Inflammatory macrophage treated with lipopolysaccharide for 1 hour (primary cell): ENCODE data around the gene EFHC1.

Experiments
- DNase-seq, 2 donors: peaks; one replicate each; pipeline ENCODE4 v3.0.0-alpha.2; 2020 to 2022

Gene EFHC1

DNA sequence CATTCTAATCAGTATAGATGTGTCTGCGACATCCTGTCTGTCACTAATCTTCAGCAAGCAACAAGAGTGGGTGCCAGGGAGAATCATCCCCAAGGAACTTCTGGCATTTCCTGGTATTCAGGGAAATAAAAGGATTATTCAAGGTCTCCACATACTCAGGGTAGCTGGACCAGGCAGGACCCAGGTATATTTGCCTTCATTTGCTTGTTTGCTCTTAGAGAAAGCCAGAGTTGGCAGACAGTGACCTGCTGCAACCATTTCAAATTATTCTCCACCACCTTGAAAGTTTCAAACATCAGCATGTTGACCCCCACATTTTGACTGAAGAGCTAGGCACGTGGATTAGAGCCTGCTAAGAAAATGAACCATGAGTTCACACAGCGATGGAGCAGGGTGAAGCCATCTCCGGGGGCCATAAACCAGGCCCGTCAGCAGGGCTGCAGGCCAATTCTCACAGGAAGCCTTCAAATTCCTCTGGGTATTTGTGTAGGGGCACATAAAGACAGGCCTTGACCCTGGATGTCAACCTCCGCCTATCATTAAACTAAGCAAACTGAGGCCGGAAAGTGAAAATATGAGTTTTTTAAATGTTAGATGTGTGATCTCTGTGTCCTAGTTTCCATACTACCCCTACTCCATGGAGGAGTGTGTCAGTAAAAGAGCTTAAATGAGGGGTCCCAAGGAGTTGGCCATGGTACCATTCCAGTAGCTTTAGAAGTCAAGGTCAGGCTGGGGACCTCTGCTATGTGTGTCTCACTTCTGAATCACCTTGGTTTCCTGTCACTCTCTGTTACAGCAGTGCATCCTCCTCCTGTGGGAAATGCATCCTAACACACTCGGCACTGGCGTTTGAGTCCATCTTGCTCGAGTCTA lies 123.8 kb downstream of the EFHC1 start:
- DNase-seq = no peak

DNA sequence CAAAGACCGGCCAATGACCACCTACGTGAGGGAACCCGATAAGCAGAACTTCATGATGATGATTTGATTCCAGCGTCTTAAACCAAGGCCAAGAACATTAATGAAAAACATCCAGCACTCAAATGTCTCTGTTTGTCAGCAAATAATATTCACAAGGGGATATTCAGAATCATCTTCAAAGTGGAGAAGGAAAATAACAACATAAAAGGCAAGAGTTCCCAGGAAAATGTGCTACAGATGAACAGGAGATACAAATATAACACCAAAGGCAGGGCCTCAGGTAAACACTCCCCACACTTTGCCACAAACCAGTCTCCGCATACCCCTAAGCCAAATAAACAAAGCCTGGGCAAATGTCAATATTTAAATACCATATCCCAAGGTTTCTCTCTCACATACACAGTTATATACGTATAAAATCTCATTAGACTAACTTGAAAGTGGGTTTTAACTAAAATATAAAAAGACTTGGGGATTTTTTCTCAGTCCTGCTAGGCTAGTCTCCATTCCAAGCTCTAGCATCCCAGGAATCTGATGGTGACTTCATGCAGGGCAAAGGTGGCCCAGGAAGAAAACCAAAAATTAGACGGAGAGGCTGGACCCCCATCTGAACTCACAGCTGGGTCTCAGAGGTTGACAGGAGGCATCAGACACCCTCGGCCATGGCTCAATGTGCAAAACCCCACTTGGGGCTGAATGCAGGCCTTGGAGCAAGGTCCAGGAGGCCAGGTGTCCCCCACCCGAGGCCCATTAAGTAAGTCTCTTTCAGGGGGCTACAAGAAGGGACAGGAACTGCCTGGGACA lies 124.7 kb downstream of the EFHC1 start:
- DNase-seq = no peak

DNA sequence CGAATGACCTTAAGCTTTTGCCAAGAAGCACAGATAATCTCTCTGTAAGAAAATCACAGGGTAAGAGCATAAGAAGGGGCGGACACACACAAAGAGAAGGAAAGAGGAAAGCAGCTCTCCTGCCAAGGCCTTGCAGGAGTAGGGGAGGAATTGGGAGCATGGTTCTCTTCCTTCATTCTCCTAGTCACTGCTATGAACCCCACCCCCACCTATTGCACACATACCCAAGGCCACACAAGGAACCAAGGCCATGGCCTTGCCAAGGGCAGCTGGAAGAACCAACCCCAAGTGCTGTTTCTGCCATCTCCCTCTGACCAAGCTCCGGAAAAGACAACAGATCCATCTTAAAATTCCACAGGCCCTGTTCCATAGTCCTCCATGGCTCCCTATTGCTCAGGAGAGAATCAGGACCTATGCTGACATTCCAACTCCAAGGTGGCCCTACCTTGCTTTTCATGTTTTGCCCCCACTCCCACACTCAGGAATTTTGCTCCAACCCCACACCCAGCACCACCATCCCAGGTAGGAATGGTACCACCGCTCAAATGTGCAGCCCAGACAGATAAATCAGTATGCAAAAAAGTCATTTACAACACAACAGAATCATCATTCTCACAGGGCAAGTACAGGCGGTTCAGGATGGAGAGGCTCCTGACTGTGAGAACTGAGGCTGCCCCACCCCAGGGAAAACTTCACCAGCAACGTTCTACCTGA lies 125.4 kb downstream of the EFHC1 start:
- no peak for DNase-seq

DNA sequence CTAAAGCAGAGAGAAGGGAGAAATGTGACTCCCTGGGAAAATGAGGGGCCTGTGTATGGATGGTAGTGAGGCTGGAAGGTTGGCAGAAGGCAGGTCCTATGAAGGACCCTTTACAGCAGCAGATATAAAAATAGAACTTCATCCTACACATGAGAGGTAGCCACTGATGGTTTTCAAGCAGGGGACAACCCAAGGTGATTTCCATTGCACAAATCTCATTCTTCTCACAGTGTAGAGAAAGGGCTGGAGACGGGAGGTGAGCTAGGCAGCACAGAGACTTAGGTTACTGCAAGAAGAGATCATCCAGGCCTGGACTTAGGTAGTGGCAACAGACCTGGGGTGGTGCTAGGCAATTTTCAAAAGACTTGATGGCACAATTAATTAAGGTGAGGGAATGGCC lies 126.0 kb downstream of the EFHC1 start:
- no peak for DNase-seq

DNA sequence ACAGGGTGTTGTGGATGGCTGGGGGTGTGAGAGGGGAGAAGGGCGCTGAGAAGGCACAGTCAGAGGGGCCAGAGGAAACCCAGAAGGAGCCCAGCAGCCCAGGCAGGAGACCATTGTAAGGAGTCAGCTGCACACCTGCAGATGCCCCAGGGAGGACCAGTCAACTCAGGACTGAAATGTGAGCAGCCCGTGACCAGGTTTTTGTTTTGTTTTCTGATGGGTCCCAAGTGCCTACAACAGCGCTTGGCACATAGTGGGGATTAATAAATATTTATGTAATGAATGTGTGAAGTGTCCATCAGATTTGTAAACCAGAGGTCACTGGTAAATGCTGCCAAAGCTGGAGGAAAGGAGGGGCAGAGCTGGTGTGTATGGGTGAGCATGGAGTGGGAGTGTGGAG lies 126.5 kb downstream of the EFHC1 start:
- no peak for DNase-seq

DNA sequence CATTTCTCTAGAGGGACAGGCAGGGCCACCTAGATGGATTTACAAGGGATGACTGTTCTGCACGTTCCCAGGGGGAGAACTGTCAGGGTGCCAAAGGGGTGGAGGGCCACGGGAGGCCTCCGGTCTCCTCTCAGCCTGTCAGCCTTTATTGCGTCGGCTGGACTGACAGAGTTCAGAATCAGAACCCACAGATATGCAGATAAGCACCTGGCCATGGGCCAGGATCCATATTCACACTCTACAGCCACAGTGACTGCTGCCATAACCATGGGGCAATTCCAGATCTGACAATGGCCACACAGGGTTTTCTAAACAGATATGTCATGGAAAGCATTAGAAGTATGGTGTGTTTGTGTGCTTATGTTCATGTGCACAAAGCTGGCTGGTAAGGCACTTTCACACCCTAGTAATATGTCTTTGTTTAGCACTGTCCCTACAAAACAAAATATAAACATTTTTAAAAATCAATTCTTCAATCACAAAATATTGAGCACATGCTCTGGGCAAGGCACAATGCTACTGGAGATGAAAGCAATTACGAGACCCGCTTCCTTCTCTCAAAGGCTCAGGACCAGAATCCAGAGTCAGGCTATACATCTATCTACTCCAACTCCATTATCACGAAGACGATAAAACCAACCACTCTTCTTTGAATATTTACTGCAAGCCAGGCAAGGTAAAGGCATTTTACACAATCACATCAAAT lies 127.7 kb downstream of the EFHC1 start:
- no peak for DNase-seq

DNA sequence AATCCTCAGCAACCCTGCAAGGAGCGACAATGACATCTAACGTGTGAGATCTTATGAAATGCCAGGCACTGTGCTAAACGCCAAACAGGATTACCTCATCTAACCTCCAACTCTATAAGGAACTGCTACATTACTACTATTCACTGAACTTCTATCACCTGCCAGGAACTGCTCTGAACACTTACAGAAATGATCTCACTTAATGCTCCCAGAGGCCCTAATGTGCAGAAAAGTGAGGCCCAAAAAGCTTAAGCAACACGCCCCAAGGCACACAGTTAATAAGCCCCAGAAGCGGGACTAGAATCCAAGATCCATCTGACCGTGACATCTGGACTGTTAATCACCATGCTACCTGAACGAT lies 128.2 kb downstream of the EFHC1 start:
- DNase-seq = no peak

DNA sequence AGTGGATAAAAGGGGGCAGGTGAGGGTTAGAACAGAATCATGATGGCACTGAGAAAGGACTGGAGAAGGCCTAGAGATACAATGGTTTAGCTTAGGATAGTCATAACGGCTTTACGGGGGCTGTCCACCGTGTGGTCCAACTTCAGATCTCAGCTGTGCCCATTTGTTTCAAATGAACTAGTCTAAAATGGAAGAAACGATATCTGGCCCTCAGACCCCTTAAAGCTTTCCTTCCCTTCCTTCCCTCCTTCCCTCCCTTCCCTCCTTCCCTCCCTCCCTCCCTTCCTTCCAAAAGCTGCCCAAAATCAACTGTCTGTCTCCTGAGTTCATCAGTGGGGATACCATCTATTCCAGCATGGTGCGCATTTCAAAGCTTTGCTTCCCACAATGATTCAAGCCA lies 128.9 kb downstream of the EFHC1 start:
- DNase-seq = no peak

DNA sequence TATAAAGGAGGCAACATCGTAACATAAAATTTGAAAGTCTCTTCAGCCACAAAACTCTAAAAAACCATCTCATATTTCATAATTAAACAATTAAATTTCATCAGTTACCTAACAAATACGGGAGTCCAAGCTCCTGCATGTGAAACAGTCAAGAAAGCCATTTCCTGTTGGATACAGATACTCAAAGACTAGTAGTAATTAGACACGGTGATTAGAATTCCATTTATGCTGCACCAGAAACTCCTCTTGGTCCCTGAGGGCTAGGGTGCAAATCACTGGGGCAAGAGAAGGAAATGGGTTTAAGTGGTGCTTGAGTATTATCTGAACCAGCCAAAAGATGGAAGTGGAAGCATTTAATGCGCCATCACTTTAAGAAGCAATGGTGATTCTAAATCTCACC lies 129.3 kb downstream of the EFHC1 start:
- DNase-seq = no peak

DNA sequence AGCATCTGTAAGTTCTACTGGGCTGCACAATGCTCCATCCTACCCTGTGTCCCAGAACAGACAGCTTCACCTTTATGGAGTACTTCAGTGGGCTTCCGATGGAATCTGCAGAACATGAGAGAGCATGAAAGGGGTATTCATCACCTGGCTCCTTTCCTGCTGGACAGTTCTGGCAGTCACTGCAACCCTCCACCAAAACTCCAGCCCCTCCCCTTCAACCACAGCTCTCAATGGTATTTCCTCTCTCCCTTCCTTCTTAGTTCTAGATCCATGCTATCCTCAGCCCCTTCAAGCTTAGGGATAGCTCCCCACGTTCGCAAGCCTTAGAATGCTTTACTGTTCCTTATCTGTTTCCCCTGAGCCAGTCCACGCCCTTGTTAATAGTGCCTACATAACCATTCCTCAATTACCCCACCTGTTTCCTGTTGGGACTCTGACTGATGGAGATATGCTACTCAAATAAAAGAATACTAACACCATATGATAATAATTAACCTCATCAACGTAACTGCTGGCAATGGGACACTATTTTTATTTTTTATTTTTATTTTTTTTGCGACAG lies 130.0 kb downstream of the EFHC1 start:
- no peak for DNase-seq

DNA sequence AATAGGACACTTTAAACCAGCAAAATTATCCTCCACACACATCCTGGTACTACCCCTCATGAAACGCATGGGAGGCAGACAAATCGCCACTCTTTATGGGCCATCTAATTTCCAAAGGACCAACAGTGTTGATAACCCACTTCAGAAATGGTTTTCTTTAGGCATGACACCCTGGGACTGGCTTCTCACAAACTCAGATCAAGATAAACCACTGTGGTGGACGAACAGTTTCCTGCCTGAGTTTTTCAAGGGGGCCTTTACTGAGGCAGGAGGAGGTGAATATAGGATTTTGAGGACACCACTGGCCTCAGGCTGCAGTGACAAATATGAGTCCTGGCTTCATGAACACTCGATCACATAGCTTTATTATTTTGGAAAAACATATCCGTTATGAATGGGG lies 130.7 kb downstream of the EFHC1 start:
- DNase-seq = no peak

DNA sequence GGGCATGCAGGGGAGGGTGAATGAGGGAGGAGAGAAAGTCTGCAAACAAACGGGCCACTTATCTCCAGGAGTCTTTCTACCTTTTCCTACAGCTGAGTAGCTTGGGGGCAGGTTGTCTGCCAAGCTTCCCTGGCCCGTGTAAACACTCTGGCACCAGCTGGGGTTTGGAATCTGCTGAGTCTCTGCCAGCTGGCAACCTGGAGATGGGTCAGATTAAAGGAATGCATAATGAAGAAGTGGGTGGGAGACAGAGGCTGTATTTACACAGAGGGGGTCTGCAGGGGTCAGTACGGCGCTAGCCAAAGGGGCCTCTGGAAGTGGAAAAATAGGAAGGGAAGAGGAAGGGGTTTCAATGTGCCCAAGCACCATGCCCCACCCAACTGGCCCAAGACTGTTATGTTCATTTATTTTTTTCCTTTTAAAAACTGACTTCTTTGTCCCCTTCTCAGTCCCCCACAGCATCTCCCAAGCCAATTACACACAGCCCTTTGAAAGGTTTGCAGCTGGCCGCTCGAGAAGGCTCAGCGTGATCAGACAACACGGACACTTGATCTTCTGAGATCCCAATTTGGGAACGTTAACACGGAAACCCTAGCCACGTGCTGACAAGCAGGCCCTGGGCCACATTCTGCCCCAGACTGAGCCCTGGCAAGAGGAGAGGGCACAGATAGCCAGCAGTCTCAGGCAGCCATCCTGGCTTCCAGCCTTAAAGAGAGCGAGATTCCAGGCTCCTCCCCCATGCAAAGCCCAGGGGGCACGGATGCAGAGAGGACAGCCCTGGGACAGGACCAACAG lies 131.5 kb downstream of the EFHC1 start:
- DNase-seq = no peak

DNA sequence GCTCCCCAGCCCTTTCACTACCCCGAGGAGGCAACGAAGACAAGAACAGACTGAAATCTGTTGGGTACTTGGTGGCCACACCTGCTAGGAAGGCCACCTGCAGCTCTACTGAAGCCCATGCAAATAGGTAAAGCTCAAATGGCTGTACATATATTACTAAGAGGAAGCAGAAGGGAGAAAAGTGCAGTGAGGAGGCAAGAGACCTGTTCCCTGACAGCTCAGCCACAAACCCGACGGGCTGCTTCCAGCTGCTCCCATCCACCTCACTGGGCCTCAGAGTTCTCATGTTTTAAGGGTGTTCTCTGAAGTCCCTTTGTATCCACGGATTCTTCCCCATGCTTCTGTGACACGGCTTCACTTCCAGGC lies 132.1 kb downstream of the EFHC1 start:
- DNase-seq = no peak

DNA sequence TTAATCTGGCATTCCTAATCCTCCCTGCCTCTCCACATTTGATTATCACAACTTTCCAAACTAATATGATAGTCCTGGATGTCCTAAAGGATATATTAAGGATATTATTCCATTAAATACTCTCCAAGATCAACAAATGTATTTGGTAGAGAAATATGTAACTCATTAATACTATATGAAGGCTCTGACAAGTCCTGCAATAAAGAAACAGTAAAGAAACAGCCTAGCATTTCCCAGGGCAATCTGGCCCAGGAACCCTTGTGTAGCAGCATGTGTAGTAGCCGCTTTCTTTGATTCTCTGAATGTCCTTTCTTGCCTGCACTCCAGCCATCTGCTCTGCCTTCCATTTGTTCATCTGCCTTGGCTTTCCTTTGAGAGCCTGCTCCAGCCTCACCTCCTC lies 133.0 kb downstream of the EFHC1 start:
- no peak for DNase-seq

DNA sequence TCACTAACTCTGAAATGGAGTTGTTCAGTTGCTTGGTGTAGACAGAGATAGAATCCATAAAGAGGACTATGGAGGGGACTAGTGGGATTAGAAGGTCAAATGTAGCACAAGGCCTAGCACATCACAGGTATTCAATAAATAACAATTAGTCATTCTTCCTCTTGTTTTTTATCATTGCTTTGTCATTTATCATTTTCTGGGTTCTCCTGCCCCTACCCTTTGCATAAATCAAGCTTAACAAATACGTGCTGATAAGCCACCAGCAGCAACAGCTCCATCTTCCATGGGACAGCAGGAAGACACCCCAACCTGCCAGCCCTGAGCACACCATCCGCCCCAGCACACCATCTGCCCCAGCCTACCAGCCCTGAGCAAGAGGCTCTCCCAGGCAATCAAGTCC lies 133.6 kb downstream of the EFHC1 start:
- DNase-seq = no peak

DNA sequence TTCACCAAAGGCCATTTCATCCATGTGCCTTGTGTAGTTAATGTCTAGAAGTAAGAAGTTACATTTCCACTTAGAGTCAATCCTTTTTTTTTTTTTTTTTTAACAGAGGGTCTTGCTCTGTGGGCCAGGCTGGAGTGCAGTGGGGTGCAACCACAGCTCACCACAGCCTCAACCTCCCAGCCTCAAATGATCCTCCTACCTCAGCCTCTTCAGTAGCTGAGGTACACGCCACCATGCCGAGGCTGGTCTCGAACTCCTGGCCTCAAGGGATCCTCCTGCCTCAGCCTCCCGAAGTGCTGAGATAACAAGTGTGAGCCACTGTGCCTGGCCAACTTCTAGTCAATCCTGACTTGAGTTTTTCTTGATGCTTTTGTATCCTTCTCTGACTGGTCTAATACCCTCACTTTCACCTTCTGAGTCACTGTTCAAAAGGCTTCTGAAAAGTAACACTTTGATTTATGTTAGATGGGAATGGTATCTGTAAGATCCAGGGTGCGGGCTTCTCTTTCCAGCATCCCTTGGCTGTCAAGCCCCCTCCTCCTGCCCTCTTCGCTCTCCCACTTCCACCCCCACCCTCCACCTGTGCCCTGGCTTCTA lies 134.6 kb downstream of the EFHC1 start:
- DNase-seq = no peak

DNA sequence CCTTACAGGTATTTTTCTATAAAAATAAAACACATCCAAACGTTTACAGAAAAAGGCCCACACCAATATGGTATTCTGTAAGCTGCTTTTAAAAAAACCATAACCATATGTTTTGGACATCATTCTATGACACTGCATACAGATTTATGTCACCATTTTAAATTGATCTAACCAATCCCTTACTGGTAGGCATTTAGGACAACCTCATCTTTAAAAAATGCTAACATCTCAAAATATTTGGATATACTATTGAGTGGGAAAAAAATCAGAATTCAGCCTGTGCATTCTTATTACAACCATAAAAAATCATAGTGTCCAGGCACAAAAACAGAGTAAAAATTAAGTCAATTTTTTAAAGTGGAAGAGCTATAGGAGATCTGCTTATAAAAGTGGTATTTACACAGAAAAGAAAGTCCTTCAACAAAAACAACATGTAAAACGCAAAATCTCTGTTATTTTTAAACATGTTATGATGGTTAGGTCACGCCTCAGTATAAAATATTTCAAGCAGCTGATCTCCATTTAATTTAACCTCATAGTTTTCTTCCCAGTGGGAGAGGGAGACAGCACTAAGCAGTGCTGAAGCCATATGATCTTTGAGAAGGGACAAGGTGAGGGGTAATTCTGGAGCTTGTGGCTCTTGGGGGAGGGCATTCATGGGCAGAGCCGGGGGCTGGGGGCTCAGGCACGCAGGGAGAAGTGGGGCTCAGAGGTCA lies 135.5 kb downstream of the EFHC1 start:
- no peak for DNase-seq

DNA sequence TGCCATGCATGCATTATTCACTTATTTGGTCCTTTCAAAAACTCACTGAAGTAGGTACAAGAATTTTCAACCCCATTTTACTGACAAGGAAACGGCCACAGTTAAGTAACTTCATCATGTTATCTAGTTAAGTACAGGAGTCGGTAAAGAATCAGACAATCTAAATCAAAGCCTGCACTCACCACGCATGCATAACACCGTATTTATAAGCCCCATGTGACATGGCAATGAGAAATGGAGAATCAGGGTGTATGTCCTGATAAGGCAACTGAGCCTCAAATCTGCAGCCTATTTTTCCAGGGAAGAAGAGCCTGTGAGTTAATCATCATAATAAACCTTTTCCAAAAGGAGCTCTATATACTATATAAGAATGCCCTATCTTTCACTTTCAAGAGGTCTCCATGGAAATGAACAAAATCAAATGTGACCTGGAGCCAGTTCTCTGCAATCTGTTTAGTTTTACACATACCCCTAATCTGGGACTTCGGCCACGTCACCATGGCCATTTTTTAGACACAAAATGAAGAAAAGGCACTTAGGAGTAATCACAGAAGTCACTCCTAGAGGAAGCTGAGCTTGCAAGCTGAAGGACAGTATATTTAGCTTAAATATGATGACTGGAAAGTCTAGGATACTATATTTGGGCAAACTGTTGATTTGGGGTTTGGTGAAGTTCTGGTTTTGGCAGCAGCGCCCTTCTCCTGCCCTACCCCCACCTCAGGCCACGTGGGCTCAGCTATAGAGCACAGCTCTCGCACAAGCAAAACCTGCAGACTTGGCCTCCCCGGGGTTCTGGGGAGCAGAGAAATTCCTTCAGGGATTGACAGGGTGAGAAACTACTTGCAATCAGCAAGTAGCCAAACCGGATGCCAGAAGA lies 137.5 kb downstream of the EFHC1 start:
- no peak for DNase-seq

DNA sequence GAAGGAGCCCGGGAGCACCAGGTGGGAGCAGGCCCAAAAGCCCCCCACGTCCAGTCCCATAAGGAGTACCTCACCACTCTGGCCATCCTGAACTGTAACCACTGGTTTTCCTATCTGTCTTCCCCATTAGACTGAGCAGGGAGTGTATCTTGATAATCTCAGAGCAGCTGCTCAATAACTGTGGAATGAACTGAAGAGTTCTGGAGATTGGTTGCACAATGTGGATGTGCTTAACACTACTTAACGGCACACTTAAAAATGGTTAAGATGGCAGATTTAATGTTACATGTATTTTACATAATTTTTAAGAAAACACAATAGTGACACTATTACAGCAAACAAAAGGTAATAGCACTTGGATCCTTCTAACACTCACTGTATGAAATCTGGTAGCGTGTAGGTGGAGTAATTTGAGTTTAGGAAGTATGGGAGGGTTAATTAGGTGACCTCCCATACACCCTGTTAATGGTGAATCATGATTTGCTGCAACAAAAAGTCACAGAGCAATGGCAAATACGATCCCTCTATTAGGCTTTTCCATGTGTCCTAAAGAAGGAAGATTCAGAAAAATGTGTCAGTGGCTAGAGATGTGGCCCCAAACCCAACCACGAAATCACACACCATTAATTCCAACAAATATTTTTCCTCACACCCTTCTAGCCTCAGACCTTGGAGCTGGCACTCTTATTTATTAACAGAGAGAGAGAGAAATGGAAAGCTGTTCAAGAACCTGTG lies 138.3 kb downstream of the EFHC1 start:
- DNase-seq = no peak
